Astrocyte (in vitro differentiated cells and primary cell): ENCODE results near the gene SHISAL1.

Source experiments
- CTCF ChIP-seq: IDR thresholded peaks from 2 replicates; pipeline ENCODE4 v1.5.1; 2011; ENCODE audit warnings: low read depth, mild to moderate bottlenecking, inconsistent platforms, low read length, moderate library complexity; ENCODE audit not compliant: insufficient read depth
- EZH2 ChIP-seq: IDR thresholded peaks from 2 replicates; pipeline ENCODE4 v1.6.1; 2012; ENCODE audit warnings: mild to moderate bottlenecking, low read length, inconsistent platforms; ENCODE audit not compliant: insufficient read depth

GRCh38 chr22:44360668-44361381 lies 48.1 kb upstream of the SHISAL1 start:
- TF ChIP-seq CTCF (peak; percentile 24), EZH2 (no peak)
